ENCODE results near the gene PHF24.

The PHF24 gene

DNA sequence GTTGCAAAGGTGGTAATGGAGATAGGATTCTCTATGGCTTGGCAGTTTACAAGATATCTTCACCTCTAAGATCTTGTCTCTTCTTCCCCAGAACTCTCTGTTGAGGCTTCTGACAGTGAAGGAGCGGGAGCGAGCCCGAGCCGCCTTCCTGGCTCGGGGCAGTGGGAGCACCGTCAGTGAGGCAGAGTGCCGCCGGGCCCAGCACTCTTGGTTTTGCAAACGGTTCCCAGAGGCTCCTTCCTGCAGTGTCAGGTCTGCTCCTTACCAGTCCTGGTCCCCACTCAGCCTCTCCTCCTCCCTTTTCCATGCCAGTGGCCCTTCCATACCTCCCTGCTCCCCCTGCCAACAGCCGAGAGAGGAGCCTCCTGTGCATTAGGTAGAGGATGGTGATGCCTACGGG lies 18.9 kb downstream of the PHF24 start:
- Histone ChIP-seq H3K4me3 (ENCODE audit: low read depth, low read length) (no peak overlapping the region), H3K36me3 (no peaks in the 10 kb centered on the region), H3K9me3 (ENCODE audit: severe bottlenecking) (no peaks in the 10 kb centered on the region), H3K27ac (no peak overlapping the region), H3K27me3 (ENCODE audit: insufficient read depth, low read depth, severe bottlenecking) (no peaks in the 10 kb centered on the region)
- TF ChIP-seq CTCF (IDR thresholded peaks at IDR 0.05; ENCODE audit: low read depth, low read length) = no peak
- DNase-seq = no peak

DNA sequence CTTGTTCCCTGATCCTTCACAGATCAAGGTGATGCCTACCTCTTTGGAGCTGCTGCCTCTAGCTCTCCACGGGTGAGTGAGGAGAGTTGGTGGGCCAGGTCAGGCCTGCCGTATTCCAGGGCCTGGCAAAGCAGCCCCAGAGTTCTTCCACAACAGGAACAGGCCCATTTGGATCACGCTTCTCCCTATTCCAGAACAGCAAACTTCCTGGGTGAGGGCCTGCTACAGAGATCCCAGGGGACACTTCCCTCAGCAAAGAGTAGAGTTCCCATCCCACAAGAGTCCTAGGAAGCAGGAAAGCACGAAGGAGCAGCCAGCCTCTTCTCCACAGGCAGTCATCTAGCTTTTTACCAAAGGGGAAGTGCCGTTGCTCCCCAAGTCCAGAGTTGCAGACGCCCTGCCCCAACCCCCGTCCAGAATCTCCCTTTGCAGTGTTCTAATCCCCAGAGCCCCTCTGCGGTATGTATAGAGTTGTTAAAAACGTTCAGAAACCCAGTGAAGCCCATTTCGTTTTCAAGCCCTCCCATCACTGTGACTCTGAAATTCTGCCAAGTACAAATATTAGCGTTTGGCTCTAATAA lies 22.2 kb downstream of the PHF24 start:
- TF ChIP-seq CTCF (IDR thresholded peaks at IDR 0.05; ENCODE audit: low read depth, low read length) = no peak
- no peaks in the 10 kb centered on the region for H3K27me3 ChIP-seq (ENCODE audit: insufficient read depth, low read depth, severe bottlenecking)
- H3K9me3 ChIP-seq (ENCODE audit: severe bottlenecking) = no peaks in the 10 kb centered on the region
- no peak for DNase-seq
- H3K36me3 ChIP-seq = no peaks in the 10 kb centered on the region
- H3K27ac ChIP-seq = no peak overlapping the region
- no peak overlapping the region for H3K4me3 ChIP-seq (ENCODE audit: low read depth, low read length)

GRCh38 chr9:34982361-34982760 lies 24.3 kb downstream of the PHF24 start:
- DNase-seq = no peak
- Histone ChIP-seq H3K27ac (no peak overlapping the region), H3K36me3 (no peaks in the 10 kb centered on the region), H3K4me3 (ENCODE audit: low read depth, low read length) (no peak overlapping the region), H3K27me3 (ENCODE audit: insufficient read depth, low read depth, severe bottlenecking) (no peaks in the 10 kb centered on the region), H3K9me3 (ENCODE audit: severe bottlenecking) (no peaks in the 10 kb centered on the region)
- no peak for TF ChIP-seq CTCF (IDR thresholded peaks at IDR 0.05; ENCODE audit: low read depth, low read length)

GRCh38 chr9:34983209-34983608 lies 25.1 kb downstream of the PHF24 start:
- no peak for TF ChIP-seq CTCF (IDR thresholded peaks at IDR 0.05; ENCODE audit: low read depth, low read length)
- no peaks in the 10 kb centered on the region for H3K27me3 ChIP-seq (ENCODE audit: insufficient read depth, low read depth, severe bottlenecking)
- no peaks in the 10 kb centered on the region for H3K9me3 ChIP-seq (ENCODE audit: severe bottlenecking)
- no peak overlapping the region for H3K27ac ChIP-seq
- no peak for DNase-seq
- no peaks in the 10 kb centered on the region for H3K36me3 ChIP-seq
- no peak overlapping the region for H3K4me3 ChIP-seq (ENCODE audit: low read depth, low read length)

DNA sequence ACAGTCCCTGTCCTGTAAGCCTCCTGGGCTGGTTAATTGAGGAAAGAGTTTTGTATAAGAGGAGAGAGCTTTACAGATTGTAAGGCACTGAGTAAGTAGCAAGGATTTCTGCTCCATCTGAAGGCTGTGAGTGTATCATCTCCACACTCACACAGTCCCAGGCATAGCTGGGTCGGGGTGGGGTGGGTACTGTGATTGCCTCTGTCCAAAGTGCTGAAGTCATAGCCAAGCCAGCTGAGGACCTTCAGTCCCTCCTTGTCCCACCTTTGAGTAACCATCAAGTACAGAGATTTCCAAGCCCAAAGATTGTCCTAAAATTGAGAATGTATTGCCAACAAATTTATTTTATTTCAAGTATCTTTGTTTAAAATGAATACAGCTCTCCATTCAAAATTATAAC lies 26.0 kb downstream of the PHF24 start:
- Histone ChIP-seq H3K27ac (no peak overlapping the region), H3K4me3 (ENCODE audit: low read depth, low read length) (no peak overlapping the region), H3K36me3 (no peaks in the 10 kb centered on the region), H3K27me3 (ENCODE audit: insufficient read depth, low read depth, severe bottlenecking) (no peaks in the 10 kb centered on the region), H3K9me3 (ENCODE audit: severe bottlenecking) (no peaks in the 10 kb centered on the region)
- DNase-seq = no peak
- no peak for TF ChIP-seq CTCF (IDR thresholded peaks at IDR 0.05; ENCODE audit: low read depth, low read length)

DNA sequence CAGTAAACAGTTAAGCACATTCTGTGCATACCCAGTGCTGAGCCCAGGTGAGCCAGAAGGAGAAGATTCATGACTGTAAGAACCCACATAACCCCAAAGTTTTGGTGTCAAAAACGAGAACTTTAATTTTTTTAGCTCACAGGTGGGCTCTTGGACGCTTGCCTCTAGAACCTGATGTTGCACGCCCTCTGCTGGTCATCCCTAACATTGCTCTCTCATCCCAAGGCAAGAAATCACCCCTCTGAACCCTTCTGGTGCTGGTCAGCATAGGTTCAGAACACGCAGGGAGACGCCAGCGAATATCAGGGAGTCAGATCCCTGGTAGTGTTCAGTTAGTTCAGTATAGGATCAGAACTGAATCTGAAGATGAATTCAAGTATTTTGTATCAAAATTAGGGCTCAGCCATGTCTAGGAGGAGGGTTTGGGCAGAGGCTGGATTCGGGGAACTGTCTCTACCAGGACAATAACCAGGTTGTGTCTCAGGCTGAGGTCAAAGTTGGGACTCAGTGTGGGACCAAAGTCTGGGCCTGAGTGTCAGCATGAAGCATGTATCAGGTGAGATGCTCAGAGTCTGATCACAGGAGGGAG lies 27.3 kb downstream of the PHF24 start:
- TF ChIP-seq CTCF (IDR thresholded peaks at IDR 0.05; ENCODE audit: low read depth, low read length) = peak; percentile 87
- Histone ChIP-seq H3K27me3 (ENCODE audit: insufficient read depth, low read depth, severe bottlenecking) (no peaks in the 10 kb centered on the region), H3K36me3 (no peaks in the 10 kb centered on the region; the same call in 1 of the 2 replicates), H3K4me3 (ENCODE audit: low read depth, low read length) (no peak overlapping the region), H3K27ac (no peak overlapping the region), H3K9me3 (ENCODE audit: severe bottlenecking) (no peaks in the 10 kb centered on the region)
- peak; percentile 73 for DNase-seq
